Measurements from ENCODE around the gene TMBIM1. TPM values are rescaled to one million over a fixed set of nuclear protein-coding genes. Genes with fewer than 3 reads are reported as not detected.

The TMBIM1 gene
- total RNA-seq, 1 experiment from 2014 or later = 114 TPM

- no TSS peak for BruUV-seq (replicated peaks)
- H3K27me3 ChIP-seq (ENCODE audit: control insufficient read depth, insufficient read depth, low read length) = no peaks in the 10 kb centered on the region
- CTCF ChIA-PET = no interaction called here
- DNase-seq (ENCODE audit: low read depth, low spot score) (no peak), ATAC-seq (no peak)
- POLR2A ChIA-PET = no interaction called here
- TF ChIP-seq, protein P1, sequence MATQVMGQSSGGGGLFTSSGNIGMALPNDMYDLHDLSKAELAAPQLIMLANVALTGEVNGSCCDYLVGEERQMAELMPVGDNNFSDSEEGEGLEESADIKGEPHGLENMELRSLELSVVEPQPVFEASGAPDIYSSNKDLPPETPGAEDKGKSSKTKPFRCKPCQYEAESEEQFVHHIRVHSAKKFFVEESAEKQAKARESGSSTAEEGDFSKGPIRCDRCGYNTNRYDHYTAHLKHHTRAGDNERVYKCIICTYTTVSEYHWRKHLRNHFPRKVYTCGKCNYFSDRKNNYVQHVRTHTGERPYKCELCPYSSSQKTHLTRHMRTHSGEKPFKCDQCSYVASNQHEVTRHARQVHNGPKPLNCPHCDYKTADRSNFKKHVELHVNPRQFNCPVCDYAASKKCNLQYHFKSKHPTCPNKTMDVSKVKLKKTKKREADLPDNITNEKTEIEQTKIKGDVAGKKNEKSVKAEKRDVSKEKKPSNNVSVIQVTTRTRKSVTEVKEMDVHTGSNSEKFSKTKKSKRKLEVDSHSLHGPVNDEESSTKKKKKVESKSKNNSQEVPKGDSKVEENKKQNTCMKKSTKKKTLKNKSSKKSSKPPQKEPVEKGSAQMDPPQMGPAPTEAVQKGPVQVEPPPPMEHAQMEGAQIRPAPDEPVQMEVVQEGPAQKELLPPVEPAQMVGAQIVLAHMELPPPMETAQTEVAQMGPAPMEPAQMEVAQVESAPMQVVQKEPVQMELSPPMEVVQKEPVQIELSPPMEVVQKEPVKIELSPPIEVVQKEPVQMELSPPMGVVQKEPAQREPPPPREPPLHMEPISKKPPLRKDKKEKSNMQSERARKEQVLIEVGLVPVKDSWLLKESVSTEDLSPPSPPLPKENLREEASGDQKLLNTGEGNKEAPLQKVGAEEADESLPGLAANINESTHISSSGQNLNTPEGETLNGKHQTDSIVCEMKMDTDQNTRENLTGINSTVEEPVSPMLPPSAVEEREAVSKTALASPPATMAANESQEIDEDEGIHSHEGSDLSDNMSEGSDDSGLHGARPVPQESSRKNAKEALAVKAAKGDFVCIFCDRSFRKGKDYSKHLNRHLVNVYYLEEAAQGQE (IDR thresholded peaks at IDR 0.05; ENCODE audit: insufficient read depth in 1 of 2, low read depth in 2 of 2, low read length in 1 of 2) = no peak
- TF ChIP-seq, protein P2, sequence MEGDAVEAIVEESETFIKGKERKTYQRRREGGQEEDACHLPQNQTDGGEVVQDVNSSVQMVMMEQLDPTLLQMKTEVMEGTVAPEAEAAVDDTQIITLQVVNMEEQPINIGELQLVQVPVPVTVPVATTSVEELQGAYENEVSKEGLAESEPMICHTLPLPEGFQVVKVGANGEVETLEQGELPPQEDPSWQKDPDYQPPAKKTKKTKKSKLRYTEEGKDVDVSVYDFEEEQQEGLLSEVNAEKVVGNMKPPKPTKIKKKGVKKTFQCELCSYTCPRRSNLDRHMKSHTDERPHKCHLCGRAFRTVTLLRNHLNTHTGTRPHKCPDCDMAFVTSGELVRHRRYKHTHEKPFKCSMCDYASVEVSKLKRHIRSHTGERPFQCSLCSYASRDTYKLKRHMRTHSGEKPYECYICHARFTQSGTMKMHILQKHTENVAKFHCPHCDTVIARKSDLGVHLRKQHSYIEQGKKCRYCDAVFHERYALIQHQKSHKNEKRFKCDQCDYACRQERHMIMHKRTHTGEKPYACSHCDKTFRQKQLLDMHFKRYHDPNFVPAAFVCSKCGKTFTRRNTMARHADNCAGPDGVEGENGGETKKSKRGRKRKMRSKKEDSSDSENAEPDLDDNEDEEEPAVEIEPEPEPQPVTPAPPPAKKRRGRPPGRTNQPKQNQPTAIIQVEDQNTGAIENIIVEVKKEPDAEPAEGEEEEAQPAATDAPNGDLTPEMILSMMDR (IDR thresholded peaks at IDR 0.05) = no peak
- TF ChIP-seq TCF7L2 (IDR thresholded peaks at IDR 0.05; ENCODE audit: low read depth, low read length) (no peak), POLR2AphosphoS5 (IDR thresholded peaks at IDR 0.05; ENCODE audit: low read depth, low read length) (no peak), SIN3A (IDR thresholded peaks at IDR 0.05; ENCODE audit: borderline replicate concordance, insufficient read depth, low read depth, low read length) (no peak)
- in situ Hi-C loops (cut with HindIII; ENCODE audit: low pct_unique_long_range_greater_than_20kb, low sequenced_read_pairs) = no loop called here
- no peak overlapping the region for H3K27ac ChIP-seq (ENCODE audit: low read length)
- H3K4me1 ChIP-seq (ENCODE audit: control insufficient read depth, insufficient read depth, low read length) = peaks cover 10% of the 10 kb centered on the region
- H3K4me3 ChIP-seq (ENCODE audit: low read depth in 2 of 2, low read length in 2 of 2) = no peak overlapping the region
- intact Hi-C loops (cut with micrococcal nuclease; ENCODE audit: unreplicated experiment) = loop anchor here (2.0 kb wide), 1 partner anchor 97 kb away; no protein-coding TSS in a partner anchor
- H3K36me3 ChIP-seq (ENCODE audit: control insufficient read depth, insufficient read depth, low read length) = no peaks in the 10 kb centered on the region
- H3K9me3 ChIP-seq (ENCODE audit: control insufficient read depth, insufficient read depth, low read depth, low read length) = no peaks in the 10 kb centered on the region
Observed at GRCh38 chr2:218300141-218300540, 7.8 kb upstream of the TMBIM1 start.

DNA sequence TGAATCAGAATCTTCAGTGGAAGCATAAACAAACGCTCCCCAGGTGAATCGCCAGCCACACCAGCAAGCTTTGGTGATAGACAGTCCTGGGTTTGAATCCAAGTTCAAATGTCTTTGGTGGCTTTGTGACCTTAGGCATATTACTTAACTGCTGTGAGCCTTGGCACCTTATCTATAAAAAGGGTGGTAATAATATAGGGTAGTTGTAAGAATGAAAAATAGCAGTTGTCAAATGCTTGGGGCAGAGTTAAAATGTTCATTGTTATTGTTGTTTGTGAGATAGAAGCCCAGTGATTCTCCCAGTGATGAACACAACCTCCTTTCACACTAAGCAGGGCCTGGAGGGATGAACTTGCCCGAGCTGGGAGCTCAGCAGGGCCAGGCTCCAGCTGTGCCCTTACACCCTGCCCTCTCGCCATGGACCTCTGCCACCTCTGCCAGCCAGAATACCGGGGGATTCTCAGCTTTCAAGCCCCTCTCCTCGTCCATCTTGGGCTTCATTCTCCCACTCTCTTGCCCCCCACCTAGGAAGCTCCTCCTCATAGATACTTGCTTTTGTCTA lies 6.1 kb upstream of the TMBIM1 start:
- Histone ChIP-seq H3K27me3 (ENCODE audit: control insufficient read depth, insufficient read depth, low read length) (no peaks in the 10 kb centered on the region), H3K4me1 (ENCODE audit: control insufficient read depth, insufficient read depth, low read length) (peaks cover 10% of the 10 kb centered on the region), H3K9me3 (ENCODE audit: control insufficient read depth, insufficient read depth, low read depth, low read length) (no peaks in the 10 kb centered on the region), H3K4me3 (ENCODE audit: low read depth in 2 of 2, low read length in 2 of 2) (no peak overlapping the region), H3K36me3 (ENCODE audit: control insufficient read depth, insufficient read depth, low read length) (no peaks in the 10 kb centered on the region), H3K27ac (ENCODE audit: low read length) (no peak overlapping the region)
- in situ Hi-C loops (cut with HindIII; ENCODE audit: low pct_unique_long_range_greater_than_20kb, low sequenced_read_pairs) = no loop called here
- CTCF ChIA-PET = no interaction called here
- ATAC-seq = no peak
- BruUV-seq (replicated peaks) = no TSS peak
- no peak for DNase-seq (ENCODE audit: low read depth, low spot score)
- intact Hi-C loops (cut with micrococcal nuclease; ENCODE audit: unreplicated experiment) = loop anchor here (10.0 kb wide), 1 partner anchor 166 kb away; no protein-coding TSS in a partner anchor
- TF ChIP-seq, protein P2 (IDR thresholded peaks at IDR 0.05) = no peak
- no peak for TF ChIP-seq POLR2AphosphoS5 (IDR thresholded peaks at IDR 0.05; ENCODE audit: low read depth, low read length)
- no peak for TF ChIP-seq SIN3A (IDR thresholded peaks at IDR 0.05; ENCODE audit: borderline replicate concordance, insufficient read depth, low read depth, low read length)
- no peak for TF ChIP-seq TCF7L2 (IDR thresholded peaks at IDR 0.05; ENCODE audit: low read depth, low read length)
- TF ChIP-seq, protein P1 (IDR thresholded peaks at IDR 0.05; ENCODE audit: insufficient read depth in 1 of 2, low read depth in 2 of 2, low read length in 1 of 2) = no peak
- POLR2A ChIA-PET = no interaction called here
